ENCODE results near the gene KIAA1549.

- TF ChIP-seq POLR2A (IDR thresholded peaks at IDR 0.05) (no peak), CTCF (IDR thresholded peaks at IDR 0.05) (no peak)
Observed at GRCh38 chr7:139023076-139023475, 41.9 kb upstream of the KIAA1549 start.

All from lower leg skin (tissue), 3 donors.